Activated CD4-positive, alpha-beta T cell treated with anti-CD3 and anti-CD28 coated beads, Interleukin-2, amount 50 U/mL, for 24 hours (primary cell): ENCODE measurements around the gene UBC.
"Not testable (repeated sequence)": the region's sequence is repeated elsewhere in the genome, so short reads cannot be mapped to it uniquely, and the experiment has no call there.

Source experiments
- DNase-seq, 2 donors: peaks; one replicate each; pipeline ENCODE4 v3.0.0-alpha.2; 2020; ENCODE audit warnings: low read depth in 1 of 2, low spot score in 1 of 2

The UBC gene

GRCh38 chr12:124931528-124931927, 17.1 kb upstream of the UBC start:
- DNase-seq = not testable (repeated sequence)

GRCh38 chr12:124930586-124930985, 16.1 kb upstream of the UBC start:
- no peak for DNase-seq

- DNase-seq = no peak
These were observed 15.4 kb upstream of the UBC start for GRCh38 chr12:124929649-124930419.

- DNase-seq = no peak
These were observed 14.6 kb upstream of the UBC start for GRCh38 chr12:124928912-124929530.

- no peak for DNase-seq
These were observed 13.9 kb upstream of the UBC start for GRCh38 chr12:124928095-124928911.

GRCh38 chr12:124927201-124928094, 13.0 kb upstream of the UBC start:
- DNase-seq = peak; percentile 95 to 99

DNA sequence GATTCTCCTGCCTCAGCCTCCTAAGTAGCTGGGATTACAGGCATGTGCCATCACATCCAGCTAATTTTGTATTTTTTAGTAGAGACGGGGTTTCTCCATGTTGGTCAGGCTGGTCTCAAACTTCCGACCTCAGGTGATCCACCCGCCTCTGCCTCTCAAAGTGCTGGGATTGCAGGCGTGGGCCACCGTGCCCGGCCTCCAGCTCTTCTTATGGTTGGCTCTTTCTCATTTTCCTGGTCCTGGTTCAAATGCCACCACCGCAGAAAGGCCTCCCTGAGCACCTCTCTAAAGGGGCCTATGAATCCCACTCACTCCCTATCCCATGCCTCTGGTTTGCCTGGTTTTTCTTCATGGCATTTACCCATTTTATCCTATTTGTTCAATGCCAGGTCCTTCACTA, 11.3 kb upstream of the UBC start:
- not testable (repeated sequence) for DNase-seq

DNA sequence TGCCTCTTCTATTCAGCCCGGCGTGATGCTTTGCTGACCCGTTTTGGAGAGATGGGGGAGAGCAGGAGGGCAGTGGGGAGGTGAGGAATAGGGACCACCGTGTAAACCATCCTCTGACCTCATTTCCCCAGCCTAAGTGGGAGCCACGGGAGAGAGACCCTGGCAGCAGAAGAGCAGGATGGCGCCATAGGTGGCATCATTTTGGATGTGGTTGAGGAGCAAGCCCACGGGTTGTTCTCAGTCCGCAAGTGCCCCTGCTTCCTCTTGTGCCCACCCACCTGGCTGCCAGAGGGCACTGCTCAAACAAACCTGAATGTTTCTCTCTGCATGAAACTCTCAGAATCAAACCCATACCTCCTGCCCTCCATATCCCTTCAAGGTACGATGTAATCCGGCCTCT, 10.7 kb upstream of the UBC start:
- DNase-seq = no peak

- no peak for DNase-seq
These were observed 9.7 kb upstream of the UBC start for GRCh38 chr12:124923905-124924734.

DNA sequence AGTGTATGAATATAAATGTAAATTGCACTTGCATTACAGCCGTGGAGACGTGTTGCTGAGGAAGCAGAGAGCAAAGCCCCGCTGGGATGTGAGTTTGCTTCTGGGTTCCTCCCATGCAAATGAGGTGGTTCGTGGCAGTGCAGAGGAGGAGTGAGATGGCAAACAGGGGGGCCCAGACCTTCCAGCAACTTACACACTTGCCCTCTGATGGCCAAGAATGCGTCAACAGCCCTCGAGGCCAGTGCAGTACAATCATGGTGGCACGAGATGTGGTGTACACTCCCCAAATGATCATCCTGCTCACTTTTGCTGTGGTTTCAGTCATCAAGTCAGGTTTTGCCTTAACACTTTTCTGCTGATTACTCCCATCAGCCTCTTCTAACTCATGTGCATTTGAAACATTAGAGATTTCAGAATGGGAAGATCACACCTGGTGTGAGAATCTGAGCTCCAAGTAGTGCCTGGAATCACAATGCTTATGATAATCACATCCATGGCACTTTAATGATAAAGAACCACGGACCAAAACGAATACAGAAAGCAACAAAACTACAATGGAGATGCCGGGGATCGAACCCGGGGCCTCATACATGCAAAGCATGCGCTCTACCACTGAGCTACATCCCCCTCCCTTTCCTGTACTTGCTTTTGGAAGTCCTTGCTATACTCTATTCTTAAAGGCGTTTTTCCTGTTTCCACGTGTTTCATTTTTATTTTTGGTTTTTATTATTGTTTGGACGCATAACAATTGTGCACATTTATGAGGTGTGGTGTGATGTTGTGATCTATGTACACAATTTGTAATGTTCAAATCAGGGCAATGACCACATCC, 7.0 kb upstream of the UBC start:
- peak; percentile 46 to 79 for DNase-seq

- DNase-seq = no peak
These were observed 6.0 kb upstream of the UBC start for GRCh38 chr12:124920353-124920935.

DNA sequence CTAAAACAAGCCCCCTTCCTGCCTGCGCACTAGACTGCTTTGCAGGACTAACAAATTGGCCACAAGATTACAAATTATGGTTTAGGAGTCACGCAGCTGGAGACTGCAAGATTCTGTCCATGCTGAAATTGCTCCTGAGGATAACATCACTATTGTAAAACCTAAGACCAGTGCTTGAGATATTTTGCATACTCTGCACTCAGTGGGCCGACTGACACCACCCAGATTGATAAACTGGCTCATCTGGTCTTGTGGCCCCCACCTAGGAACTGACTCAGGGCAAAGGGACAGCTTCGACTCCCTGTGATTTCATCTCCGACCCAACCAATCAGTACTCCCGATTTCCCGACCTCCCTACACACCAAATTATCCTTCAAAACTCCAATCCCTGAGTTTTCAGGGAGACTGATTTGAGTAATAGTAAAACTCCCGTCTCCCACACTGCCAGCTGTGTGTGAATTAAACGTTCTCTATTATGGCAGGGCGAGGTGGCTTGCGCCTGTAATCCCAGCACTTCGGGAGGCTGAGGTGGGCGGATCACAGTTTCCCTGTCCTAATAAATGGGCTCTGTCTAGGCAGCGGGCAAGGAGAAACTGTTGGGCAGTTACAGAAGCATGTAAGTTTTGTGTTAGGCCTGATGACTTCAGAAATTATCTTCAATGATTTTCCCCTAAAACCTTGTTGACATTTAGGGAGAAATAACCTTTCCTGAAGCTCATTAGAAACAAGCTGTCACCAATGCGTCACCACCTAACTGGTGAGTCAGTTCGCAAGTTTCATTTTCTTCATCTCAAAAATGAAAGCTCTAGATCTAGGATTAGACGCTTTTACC, 5.3 kb upstream of the UBC start:
- DNase-seq = peak in 1 of 2 donors; percentile 69

GRCh38 chr12:124918622-124918988, 4.2 kb upstream of the UBC start:
- not testable (repeated sequence) for DNase-seq

- DNase-seq = no peak
These were observed 3.6 kb upstream of the UBC start for GRCh38 chr12:124917841-124918621.

DNA sequence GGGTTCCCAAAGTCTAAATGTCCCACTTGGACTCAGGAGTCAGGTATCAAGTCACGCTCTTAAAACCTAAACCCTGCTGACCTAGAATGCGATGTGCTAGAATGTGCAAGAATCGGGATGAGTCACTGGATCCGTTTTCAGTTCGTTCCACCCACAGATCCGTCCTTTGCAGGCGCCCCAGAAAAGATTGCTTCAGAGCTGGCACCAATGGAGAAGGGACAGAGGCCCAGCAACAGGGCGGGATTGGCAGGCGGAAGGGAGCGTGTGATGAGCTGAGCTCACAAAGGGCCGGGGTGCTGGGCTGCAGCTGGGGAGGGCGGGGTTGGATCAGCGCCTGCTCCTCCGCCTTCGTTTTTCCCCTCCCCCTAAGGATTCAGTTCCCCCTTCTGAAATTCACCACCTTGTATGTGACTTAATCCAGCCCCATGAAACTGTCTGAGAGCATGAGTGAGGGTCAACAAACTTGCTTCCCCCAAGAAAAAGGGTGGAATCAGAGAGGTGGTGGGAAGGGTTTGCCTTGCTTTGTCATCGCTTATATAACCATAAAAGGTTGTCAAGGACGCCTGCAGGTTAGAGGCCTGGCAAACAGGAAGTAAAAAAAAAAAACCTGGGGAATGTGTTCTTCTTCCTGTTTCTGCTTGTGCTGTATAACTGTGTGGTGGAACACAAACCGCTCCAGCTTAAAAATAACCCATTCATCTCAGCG, 2.8 kb upstream of the UBC start:
- peak; percentile 63 to 92 for DNase-seq

GRCh38 chr12:124916374-124917134, 2.1 kb upstream of the UBC start:
- peak in 1 of 2 donors; percentile 56 for DNase-seq
